Body of pancreas (tissue), 4 donors: Measurements from ENCODE around the gene CD69.

Experiments used
- CTCF ChIP-seq, 7 experiments: fragments of 450-650 bp in 4 of 7; fragments of 200-600 bp in 3 of 7; sonication (generic) in 3 of 7; IDR thresholded peaks; one replicate each; pipeline ENCODE4 v1.5.1; 2016 to 2019; ENCODE audit warnings: antibody characterized with exemption in 7 of 7
- POLR2A ChIP-seq, 3 donors: fragments of 450-650 bp; IDR thresholded peaks; one replicate each; pipeline ENCODE4 v1.6.1; 2016; ENCODE audit warnings: antibody characterized with exemption in 3 of 3, mild to moderate bottlenecking in 2 of 3

- TF ChIP-seq POLR2A (IDR thresholded peaks at IDR 0.05) (no peak), CTCF (IDR thresholded peaks at IDR 0.05) (no peak)
Measured at GRCh38 chr12:9719790-9720189, 40.9 kb downstream of the CD69 start.
